ENCODE data around the gene GPR62. TPM values are rescaled to one million over a fixed set of nuclear protein-coding genes. Genes with fewer than 3 reads are reported as not detected.
A peak's percentile ranks its signal among the peaks of the same experiment; 100 is the strongest.

Gene GPR62
- total RNA-seq, 1 experiment from 2014 or later = not detected

DNA sequence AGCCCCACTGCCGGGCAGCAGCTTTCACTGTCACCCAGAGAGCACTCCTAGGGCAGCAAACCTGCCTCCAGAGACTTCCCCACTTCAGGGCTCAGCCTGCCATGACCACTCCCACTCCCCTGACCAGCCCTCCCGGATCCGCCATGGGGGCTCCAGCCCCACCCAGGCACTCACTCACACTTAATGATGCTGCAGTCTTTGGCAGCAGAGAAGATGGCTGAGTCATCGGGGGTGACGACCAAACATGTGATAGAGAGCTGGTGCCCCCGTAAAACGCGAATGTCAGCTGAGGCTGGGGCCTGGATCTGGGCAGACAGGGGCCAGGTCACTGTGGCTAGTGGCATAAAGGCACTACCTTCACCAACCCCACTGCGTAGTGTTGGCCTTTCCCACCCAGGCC is 18.2 kb upstream of the GPR62 start:
- Histone ChIP-seq H3K27me3 (ENCODE audit: low read length) (no peaks in the 10 kb centered on the region), H3K4me2 (ENCODE audit: low read length) (no peak overlapping the region), H3K9me2 (replicated peaks; ENCODE audit: low read length) (no peaks in the 10 kb centered on the region), H3K36me3 (ENCODE audit: low read depth, low read length) (peaks cover 59% of the 10 kb centered on the region), H3K27ac (ENCODE audit: low read length) (no peak overlapping the region), H2AFZ (ENCODE audit: low read length) (no peak overlapping the region), H3K4me1 (ENCODE audit: insufficient read depth, low read length) (peaks cover 19% of the 10 kb centered on the region), H3K9me3 (ENCODE audit: low read length) (no peaks in the 10 kb centered on the region), H3K79me2 (ENCODE audit: low read length) (peaks cover 40% of the 10 kb centered on the region), H3K4me3 (ENCODE audit: low read length) (no peak overlapping the region), H3K9ac (ENCODE audit: low read length) (no peak overlapping the region), H3F3A (ENCODE audit: low read length, unreplicated experiment) (no peaks in the 10 kb centered on the region), H4K20me1 (ENCODE audit: low read length) (peaks cover 28% of the 10 kb centered on the region)
- DNase-seq (peak; percentile 30), ATAC-seq (no peak)
- intact Hi-C loops (cut with micrococcal nuclease) = no loop called here
- no TSS peak for BruUV-seq (replicated peaks)
- ChIA-PET POLR2A (ENCODE audit: unreplicated experiment) (no interaction called here), CTCF (no interaction called here)
- TF ChIP-seq EZH2phosphoT487 (IDR thresholded peaks at IDR 0.05; ENCODE audit: borderline replicate concordance, low read length) = no peak
- no peak for TF ChIP-seq EZH2 (IDR thresholded peaks at IDR 0.05; ENCODE audit: low read length, unreplicated experiment)
- TF ChIP-seq, protein P1, sequence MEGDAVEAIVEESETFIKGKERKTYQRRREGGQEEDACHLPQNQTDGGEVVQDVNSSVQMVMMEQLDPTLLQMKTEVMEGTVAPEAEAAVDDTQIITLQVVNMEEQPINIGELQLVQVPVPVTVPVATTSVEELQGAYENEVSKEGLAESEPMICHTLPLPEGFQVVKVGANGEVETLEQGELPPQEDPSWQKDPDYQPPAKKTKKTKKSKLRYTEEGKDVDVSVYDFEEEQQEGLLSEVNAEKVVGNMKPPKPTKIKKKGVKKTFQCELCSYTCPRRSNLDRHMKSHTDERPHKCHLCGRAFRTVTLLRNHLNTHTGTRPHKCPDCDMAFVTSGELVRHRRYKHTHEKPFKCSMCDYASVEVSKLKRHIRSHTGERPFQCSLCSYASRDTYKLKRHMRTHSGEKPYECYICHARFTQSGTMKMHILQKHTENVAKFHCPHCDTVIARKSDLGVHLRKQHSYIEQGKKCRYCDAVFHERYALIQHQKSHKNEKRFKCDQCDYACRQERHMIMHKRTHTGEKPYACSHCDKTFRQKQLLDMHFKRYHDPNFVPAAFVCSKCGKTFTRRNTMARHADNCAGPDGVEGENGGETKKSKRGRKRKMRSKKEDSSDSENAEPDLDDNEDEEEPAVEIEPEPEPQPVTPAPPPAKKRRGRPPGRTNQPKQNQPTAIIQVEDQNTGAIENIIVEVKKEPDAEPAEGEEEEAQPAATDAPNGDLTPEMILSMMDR (conservative IDR thresholded peaks at IDR 0.05; ENCODE audit: low read depth, low read length) = no peak

DNA sequence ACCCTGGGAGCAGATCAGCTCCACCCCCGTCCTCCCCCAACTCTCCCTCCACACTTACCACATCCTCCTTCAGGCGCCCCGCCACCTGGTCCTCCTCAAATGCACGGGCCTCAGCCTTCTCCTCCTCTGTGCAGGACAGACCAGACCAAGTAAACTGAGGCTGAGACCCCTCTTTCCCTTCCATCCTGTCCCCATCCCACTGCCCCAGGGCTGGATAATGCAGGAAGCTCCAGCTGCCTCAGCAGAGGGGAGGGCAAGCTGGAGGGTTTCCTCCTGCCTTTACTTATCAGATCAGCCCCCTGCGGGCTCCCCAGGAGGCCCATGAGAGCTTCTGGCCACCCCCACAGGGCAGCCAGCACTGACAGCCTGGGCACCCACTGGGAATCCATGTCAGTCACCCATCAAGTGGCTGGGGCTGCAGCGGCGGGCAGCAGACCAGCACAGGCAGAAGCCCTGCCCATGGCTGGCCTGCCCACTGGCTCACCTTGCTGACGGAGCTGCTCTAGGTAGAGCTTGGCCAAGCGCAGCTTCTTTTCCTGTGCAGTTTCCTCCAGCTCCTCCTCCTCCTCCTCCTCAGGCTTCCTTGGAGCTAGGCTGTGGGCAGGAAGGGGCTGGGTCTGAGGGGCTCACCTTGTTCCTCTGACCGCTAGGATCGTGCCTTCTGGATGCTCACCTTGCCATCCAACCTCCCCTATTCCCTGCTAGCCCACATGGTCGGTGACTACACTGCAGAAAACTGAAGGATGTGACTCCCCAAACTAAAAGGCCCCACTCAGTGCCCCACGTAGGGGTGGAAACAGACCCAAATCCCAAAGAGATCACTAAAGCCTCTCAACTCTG is 17.4 kb upstream of the GPR62 start:
- no peak overlapping the region for H2AFZ ChIP-seq (ENCODE audit: low read length)
- POLR2A ChIA-PET (ENCODE audit: unreplicated experiment) = no interaction called here
- H3K27ac ChIP-seq (ENCODE audit: low read length) = no peak overlapping the region
- peaks cover 26% of the 10 kb centered on the region for H3K4me1 ChIP-seq (ENCODE audit: insufficient read depth, low read length)
- no peak overlapping the region for H3K4me2 ChIP-seq (ENCODE audit: low read length)
- no peaks in the 10 kb centered on the region for H3K9me2 ChIP-seq (replicated peaks; ENCODE audit: low read length)
- H3K27me3 ChIP-seq (ENCODE audit: low read length) = no peaks in the 10 kb centered on the region
- H3K9ac ChIP-seq (ENCODE audit: low read length) = no peak overlapping the region
- ATAC-seq = no peak
- DNase-seq = no peak
- H3K79me2 ChIP-seq (ENCODE audit: low read length) = peaks cover 40% of the 10 kb centered on the region
- H3F3A ChIP-seq (ENCODE audit: low read length, unreplicated experiment) = no peaks in the 10 kb centered on the region
- no peak for TF ChIP-seq EZH2 (IDR thresholded peaks at IDR 0.05; ENCODE audit: low read length, unreplicated experiment)
- TF ChIP-seq, protein P1 (conservative IDR thresholded peaks at IDR 0.05; ENCODE audit: low read depth, low read length) = no peak
- no peak for TF ChIP-seq EZH2phosphoT487 (IDR thresholded peaks at IDR 0.05; ENCODE audit: borderline replicate concordance, low read length)
- intact Hi-C loops (cut with micrococcal nuclease) = no loop called here
- no TSS peak for BruUV-seq (replicated peaks)
- H3K36me3 ChIP-seq (ENCODE audit: low read depth, low read length) = peaks cover 55% of the 10 kb centered on the region
- H4K20me1 ChIP-seq (ENCODE audit: low read length) = peaks cover 28% of the 10 kb centered on the region
- CTCF ChIA-PET = no interaction called here
- no peaks in the 10 kb centered on the region for H3K9me3 ChIP-seq (ENCODE audit: low read length)
- H3K4me3 ChIP-seq (ENCODE audit: low read length) = no peak overlapping the region

DNA sequence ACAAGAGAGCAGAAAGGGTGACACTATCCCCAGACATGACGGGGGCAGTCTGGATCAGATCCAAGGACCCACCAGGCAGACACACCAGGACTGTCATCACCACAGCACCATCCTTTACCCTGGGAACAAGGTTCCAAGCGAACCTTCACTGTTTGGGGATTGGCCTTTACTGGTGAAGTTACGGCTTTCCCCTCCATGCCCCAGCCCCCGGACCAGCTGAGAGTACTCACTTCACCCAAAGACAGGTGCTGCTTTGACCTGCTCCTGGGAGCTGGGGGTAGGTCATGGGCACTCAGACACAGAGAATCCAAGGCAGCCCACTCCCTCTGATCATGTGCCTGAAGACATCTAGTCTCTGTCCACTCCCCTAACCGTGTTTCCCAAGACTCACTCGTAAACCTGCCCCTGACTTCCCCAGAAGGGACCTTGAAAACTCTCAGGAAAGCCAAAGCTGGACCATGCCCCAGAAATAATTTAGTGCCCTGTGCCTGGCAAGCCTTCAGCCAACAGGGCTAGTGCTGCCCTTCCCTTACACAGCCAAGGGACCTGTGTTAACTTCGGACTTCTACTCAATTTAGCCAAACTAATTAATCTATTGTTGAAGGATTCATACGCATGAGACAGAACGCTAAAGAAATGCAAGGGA is 16.3 kb upstream of the GPR62 start:
- Histone ChIP-seq H3K9ac (ENCODE audit: low read length) (no peak overlapping the region), H3K27me3 (ENCODE audit: low read length) (no peaks in the 10 kb centered on the region), H3K4me3 (ENCODE audit: low read length) (peak overlapping the region; percentile 92; the same call in 1 of the 2 replicates), H3K79me2 (ENCODE audit: low read length) (peaks cover 40% of the 10 kb centered on the region), H2AFZ (ENCODE audit: low read length) (no peak overlapping the region), H4K20me1 (ENCODE audit: low read length) (peaks cover 28% of the 10 kb centered on the region), H3K4me1 (ENCODE audit: insufficient read depth, low read length) (peaks cover 33% of the 10 kb centered on the region), H3F3A (ENCODE audit: low read length, unreplicated experiment) (no peaks in the 10 kb centered on the region), H3K27ac (ENCODE audit: low read length) (no peak overlapping the region), H3K9me2 (replicated peaks; ENCODE audit: low read length) (no peaks in the 10 kb centered on the region), H3K4me2 (ENCODE audit: low read length) (peak overlapping the region; percentile 85), H3K36me3 (ENCODE audit: low read depth, low read length) (peaks cover 49% of the 10 kb centered on the region), H3K9me3 (ENCODE audit: low read length) (no peaks in the 10 kb centered on the region)
- TF ChIP-seq EZH2phosphoT487 (IDR thresholded peaks at IDR 0.05; ENCODE audit: borderline replicate concordance, low read length) (no peak), EZH2 (IDR thresholded peaks at IDR 0.05; ENCODE audit: low read length, unreplicated experiment) (no peak)
- TF ChIP-seq, protein P1 (conservative IDR thresholded peaks at IDR 0.05; ENCODE audit: low read depth, low read length) = no peak
- no peak for DNase-seq
- no peak for ATAC-seq
- ChIA-PET CTCF (no interaction called here), POLR2A (ENCODE audit: unreplicated experiment) (no interaction called here)
- intact Hi-C loops (cut with micrococcal nuclease) = no loop called here
- BruUV-seq (replicated peaks) = no TSS peak
